Ishikawa (cell line): ENCODE results near the gene SYNGR4.

Source experiments
- CEBPB ChIP-seq: IDR thresholded peaks from 2 replicates; pipeline ENCODE4 v1.6.1; 2012
- CREB1 ChIP-seq: IDR thresholded peaks from 2 replicates; pipeline ENCODE4 v1.6.1; 2012; ENCODE audit warnings: low read depth
- EGR1 ChIP-seq: IDR thresholded peaks from 2 replicates; pipeline ENCODE4 v1.6.1; 2012
- EP300 ChIP-seq: IDR thresholded peaks from 2 replicates; pipeline ENCODE4 v1.6.1; 2012; ENCODE audit warnings: borderline replicate concordance
- FOXM1 ChIP-seq: IDR thresholded peaks from 2 replicates; pipeline ENCODE4 v1.6.1; 2012; ENCODE audit warnings: low read depth, borderline replicate concordance
- MAX ChIP-seq: IDR thresholded peaks from 2 replicates; pipeline ENCODE4 v1.6.1; 2012
- NFIC ChIP-seq: IDR thresholded peaks from 2 replicates; pipeline ENCODE4 v1.6.1; 2012
- RAD21 ChIP-seq: IDR thresholded peaks from 2 replicates; pipeline ENCODE4 v1.6.1; 2012; ENCODE audit warnings: low read depth
- TAF1 ChIP-seq: IDR thresholded peaks from 2 replicates; pipeline ENCODE4 v1.6.1; 2012; ENCODE audit warnings: low read depth, mild to moderate bottlenecking
- TEAD4 ChIP-seq: IDR thresholded peaks from 2 replicates; pipeline ENCODE4 v1.6.1; 2012
- YY1 ChIP-seq: IDR thresholded peaks from 2 replicates; pipeline ENCODE4 v1.6.1; 2012; ENCODE audit warnings: low read depth
- ZBTB7A ChIP-seq: IDR thresholded peaks from 2 replicates; pipeline ENCODE4 v1.6.1; 2012; ENCODE audit warnings: low read depth
- TF ChIP-seq, protein P1 (sequence below): IDR thresholded peaks from 2 replicates; pipeline ENCODE4 v1.6.1; 2012; ENCODE audit warnings: low read depth, mild to moderate bottlenecking
- TF ChIP-seq, protein P2 (sequence below): IDR thresholded peaks from 2 replicates; pipeline ENCODE4 v1.6.1; 2012

GRCh38 chr19:48354332-48354992 is 9.7 kb upstream of the SYNGR4 start:
- TF ChIP-seq, protein P1, sequence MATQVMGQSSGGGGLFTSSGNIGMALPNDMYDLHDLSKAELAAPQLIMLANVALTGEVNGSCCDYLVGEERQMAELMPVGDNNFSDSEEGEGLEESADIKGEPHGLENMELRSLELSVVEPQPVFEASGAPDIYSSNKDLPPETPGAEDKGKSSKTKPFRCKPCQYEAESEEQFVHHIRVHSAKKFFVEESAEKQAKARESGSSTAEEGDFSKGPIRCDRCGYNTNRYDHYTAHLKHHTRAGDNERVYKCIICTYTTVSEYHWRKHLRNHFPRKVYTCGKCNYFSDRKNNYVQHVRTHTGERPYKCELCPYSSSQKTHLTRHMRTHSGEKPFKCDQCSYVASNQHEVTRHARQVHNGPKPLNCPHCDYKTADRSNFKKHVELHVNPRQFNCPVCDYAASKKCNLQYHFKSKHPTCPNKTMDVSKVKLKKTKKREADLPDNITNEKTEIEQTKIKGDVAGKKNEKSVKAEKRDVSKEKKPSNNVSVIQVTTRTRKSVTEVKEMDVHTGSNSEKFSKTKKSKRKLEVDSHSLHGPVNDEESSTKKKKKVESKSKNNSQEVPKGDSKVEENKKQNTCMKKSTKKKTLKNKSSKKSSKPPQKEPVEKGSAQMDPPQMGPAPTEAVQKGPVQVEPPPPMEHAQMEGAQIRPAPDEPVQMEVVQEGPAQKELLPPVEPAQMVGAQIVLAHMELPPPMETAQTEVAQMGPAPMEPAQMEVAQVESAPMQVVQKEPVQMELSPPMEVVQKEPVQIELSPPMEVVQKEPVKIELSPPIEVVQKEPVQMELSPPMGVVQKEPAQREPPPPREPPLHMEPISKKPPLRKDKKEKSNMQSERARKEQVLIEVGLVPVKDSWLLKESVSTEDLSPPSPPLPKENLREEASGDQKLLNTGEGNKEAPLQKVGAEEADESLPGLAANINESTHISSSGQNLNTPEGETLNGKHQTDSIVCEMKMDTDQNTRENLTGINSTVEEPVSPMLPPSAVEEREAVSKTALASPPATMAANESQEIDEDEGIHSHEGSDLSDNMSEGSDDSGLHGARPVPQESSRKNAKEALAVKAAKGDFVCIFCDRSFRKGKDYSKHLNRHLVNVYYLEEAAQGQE = no peak
- no peak for TF ChIP-seq MAX
- no peak for TF ChIP-seq EGR1
- no peak for TF ChIP-seq RAD21
- no peak for TF ChIP-seq CEBPB
- TF ChIP-seq EP300 = no peak
- TF ChIP-seq TAF1 = no peak
- TF ChIP-seq FOXM1 = no peak
- no peak for TF ChIP-seq TEAD4
- TF ChIP-seq CREB1 = no peak
- no peak for TF ChIP-seq ZBTB7A
- TF ChIP-seq NFIC = no peak
- no peak for TF ChIP-seq YY1
- TF ChIP-seq, protein P2, sequence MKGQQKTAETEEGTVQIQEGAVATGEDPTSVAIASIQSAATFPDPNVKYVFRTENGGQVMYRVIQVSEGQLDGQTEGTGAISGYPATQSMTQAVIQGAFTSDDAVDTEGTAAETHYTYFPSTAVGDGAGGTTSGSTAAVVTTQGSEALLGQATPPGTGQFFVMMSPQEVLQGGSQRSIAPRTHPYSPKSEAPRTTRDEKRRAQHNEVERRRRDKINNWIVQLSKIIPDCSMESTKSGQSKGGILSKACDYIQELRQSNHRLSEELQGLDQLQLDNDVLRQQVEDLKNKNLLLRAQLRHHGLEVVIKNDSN = no peak
